ENCODE results near the gene PLCB1. TPM values are rescaled to one million over a fixed set of nuclear protein-coding genes. Genes with fewer than 3 reads are reported as not detected.
A peak's percentile ranks its signal among the peaks of the same experiment; 100 is the strongest.
"Not testable (repeated sequence)": the region's sequence is repeated elsewhere in the genome, so short reads cannot be mapped to it uniquely, and the experiment has no call there.

PLCB1 gene
- total RNA-seq, 6 experiments from 2014 or later: 17.2 to 25.7 (median 23.1) TPM

GRCh38 chr20:8635837-8636236 is 503.8 kb downstream of the PLCB1 start:
- H3K27me3 Mint-ChIP-seq (ENCODE audit: insufficient read depth): peaks cover 2% of the 10 kb centered on the region

GRCh38 chr20:8639112-8639778 is 507.2 kb downstream of the PLCB1 start:
- H3K4me3 Mint-ChIP-seq: no peak overlapping the region

More at GRCh38 chr20:8635837-8636236, 503.8 kb downstream of the PLCB1 start:
- no peaks in the 10 kb centered on the region for H3K9me3 Mint-ChIP-seq
- H3K4me1 Mint-ChIP-seq (ENCODE audit: low read depth): peaks cover 59% of the 10 kb centered on the region
- TF ChIP-seq, protein P1, sequence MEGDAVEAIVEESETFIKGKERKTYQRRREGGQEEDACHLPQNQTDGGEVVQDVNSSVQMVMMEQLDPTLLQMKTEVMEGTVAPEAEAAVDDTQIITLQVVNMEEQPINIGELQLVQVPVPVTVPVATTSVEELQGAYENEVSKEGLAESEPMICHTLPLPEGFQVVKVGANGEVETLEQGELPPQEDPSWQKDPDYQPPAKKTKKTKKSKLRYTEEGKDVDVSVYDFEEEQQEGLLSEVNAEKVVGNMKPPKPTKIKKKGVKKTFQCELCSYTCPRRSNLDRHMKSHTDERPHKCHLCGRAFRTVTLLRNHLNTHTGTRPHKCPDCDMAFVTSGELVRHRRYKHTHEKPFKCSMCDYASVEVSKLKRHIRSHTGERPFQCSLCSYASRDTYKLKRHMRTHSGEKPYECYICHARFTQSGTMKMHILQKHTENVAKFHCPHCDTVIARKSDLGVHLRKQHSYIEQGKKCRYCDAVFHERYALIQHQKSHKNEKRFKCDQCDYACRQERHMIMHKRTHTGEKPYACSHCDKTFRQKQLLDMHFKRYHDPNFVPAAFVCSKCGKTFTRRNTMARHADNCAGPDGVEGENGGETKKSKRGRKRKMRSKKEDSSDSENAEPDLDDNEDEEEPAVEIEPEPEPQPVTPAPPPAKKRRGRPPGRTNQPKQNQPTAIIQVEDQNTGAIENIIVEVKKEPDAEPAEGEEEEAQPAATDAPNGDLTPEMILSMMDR (IDR thresholded peaks at IDR 0.05): no peak
- DNase-seq: no peak
- H3K36me3 Mint-ChIP-seq (ENCODE audit: low read depth): peaks cover 22% of the 10 kb centered on the region
- H3K4me3 Mint-ChIP-seq: no peak overlapping the region
- H3K27ac Mint-ChIP-seq: no peak overlapping the region

GRCh38 chr20:8640461-8640860 is 508.4 kb downstream of the PLCB1 start:
- Mint-ChIP-seq H3K27me3 (ENCODE audit: insufficient read depth) (peaks cover 1% of the 10 kb centered on the region), H3K36me3 (ENCODE audit: low read depth) (peaks cover 7% of the 10 kb centered on the region), H3K27ac (no peak overlapping the region), H3K9me3 (peaks cover 5% of the 10 kb centered on the region; the same call in 1 of the 2 replicates), H3K4me1 (ENCODE audit: low read depth) (peaks cover 39% of the 10 kb centered on the region), H3K4me3 (no peak overlapping the region)
- DNase-seq: no peak
- TF ChIP-seq, protein P1 (IDR thresholded peaks at IDR 0.05): no peak

More at GRCh38 chr20:8639112-8639778, 507.2 kb downstream of the PLCB1 start:
- no peak for DNase-seq
- H3K9me3 Mint-ChIP-seq: peaks cover 5% of the 10 kb centered on the region; the same call in 1 of the 2 replicates
- peaks cover 2% of the 10 kb centered on the region for H3K27me3 Mint-ChIP-seq (ENCODE audit: insufficient read depth)
- H3K4me1 Mint-ChIP-seq (ENCODE audit: low read depth): peaks cover 41% of the 10 kb centered on the region
- H3K36me3 Mint-ChIP-seq (ENCODE audit: low read depth): peaks cover 17% of the 10 kb centered on the region
- H3K27ac Mint-ChIP-seq: no peak overlapping the region
- TF ChIP-seq, protein P1 (IDR thresholded peaks at IDR 0.05): no peak

DNA sequence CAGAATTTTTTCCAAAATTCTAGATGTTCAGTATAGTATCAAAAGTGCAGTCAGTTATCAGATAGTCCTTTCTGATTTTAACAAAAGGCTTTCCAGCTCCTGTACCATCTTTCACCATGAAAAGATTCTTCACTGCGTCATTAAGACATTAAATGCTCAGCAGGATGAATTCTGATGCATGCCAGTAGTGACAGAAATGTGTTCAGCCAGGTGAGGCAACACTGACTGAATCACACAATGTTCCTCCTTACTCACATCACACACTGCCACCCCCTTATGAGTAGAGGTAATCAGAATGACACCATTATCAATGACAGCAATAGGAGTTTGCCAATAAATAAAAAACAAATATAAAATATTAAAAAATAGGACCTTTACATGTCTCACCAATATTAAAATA is 510.2 kb downstream of the PLCB1 start:
- peaks cover 7% of the 10 kb centered on the region for H3K36me3 Mint-ChIP-seq (ENCODE audit: low read depth)
- TF ChIP-seq, protein P1 (IDR thresholded peaks at IDR 0.05): no peak
- no peak overlapping the region for H3K4me3 Mint-ChIP-seq
- DNase-seq: no peak
- peaks cover 56% of the 10 kb centered on the region for H3K4me1 Mint-ChIP-seq (ENCODE audit: low read depth)
- no peak overlapping the region for H3K27ac Mint-ChIP-seq
- peaks cover 1% of the 10 kb centered on the region for H3K27me3 Mint-ChIP-seq (ENCODE audit: insufficient read depth)
- peaks cover 5% of the 10 kb centered on the region; the same call in 1 of the 2 replicates for H3K9me3 Mint-ChIP-seq

DNA sequence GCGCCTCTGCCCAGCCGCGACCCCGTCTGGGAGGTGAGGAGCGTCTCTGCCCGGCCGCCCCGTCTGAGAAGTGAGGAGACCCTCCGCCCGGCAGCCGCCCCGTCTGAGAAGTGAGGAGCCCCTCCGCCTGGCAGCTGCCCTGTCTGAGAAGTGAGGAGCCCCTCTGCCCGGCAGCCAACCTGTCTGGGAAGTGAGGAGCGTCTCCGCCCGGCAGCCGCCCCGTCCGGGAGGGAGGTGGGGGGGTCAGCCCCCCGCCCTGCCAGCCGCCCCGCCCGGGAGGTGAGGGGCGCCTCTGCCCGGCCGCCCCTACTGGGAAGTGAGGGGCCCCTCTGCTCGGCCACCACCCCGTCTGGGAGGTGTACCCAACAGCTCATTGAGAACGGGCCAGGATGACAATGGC is 512.4 kb downstream of the PLCB1 start:
- peaks cover 71% of the 10 kb centered on the region for H3K4me1 Mint-ChIP-seq (ENCODE audit: low read depth)
- not testable (repeated sequence) for H3K27me3 Mint-ChIP-seq (ENCODE audit: insufficient read depth)

GRCh38 chr20:8645326-8645725 is 513.3 kb downstream of the PLCB1 start:
- H3K27ac Mint-ChIP-seq: peak overlapping the region; percentile 90
- peak overlapping the region; percentile 72 for H3K4me3 Mint-ChIP-seq
- no peaks in the 10 kb centered on the region; the same call in none of the 2 replicates for H3K27me3 Mint-ChIP-seq (ENCODE audit: insufficient read depth)
- H3K36me3 Mint-ChIP-seq (ENCODE audit: low read depth): peaks cover 17% of the 10 kb centered on the region
- no peak for DNase-seq
- H3K9me3 Mint-ChIP-seq: peaks cover 5% of the 10 kb centered on the region; the same call in 1 of the 2 replicates
- TF ChIP-seq, protein P1 (IDR thresholded peaks at IDR 0.05): no peak
- H3K4me1 Mint-ChIP-seq (ENCODE audit: low read depth): peaks cover 63% of the 10 kb centered on the region

More for the DNA sequence above, 512.4 kb downstream of the PLCB1 start:
- not testable (repeated sequence) for DNase-seq, H3K4me3 Mint-ChIP-seq, H3K9me3 Mint-ChIP-seq, H3K27ac Mint-ChIP-seq
- H3K36me3 Mint-ChIP-seq (ENCODE audit: low read depth): peaks cover 16% of the 10 kb centered on the region

Data from HFFc6 (cell line).